Endodermal cell (in vitro differentiated cells): ENCODE measurements around the gene SLC16A4. TPM values are rescaled to one million over a fixed set of nuclear protein-coding genes. Genes with fewer than 3 reads are reported as not detected.

ENCODE experiments used
- DNase-seq: peaks from one replicate; pipeline ENCODE4 v3.0.0-alpha.2; 2017
- H3K27ac ChIP-seq: 2 replicates; pipeline ENCODE4 v1.5.1; 2013; ENCODE audit warnings: mild to moderate bottlenecking, low read depth, low read length, moderate library complexity
- H3K27me3 ChIP-seq: 2 replicates; pipeline ENCODE4 v1.6.1; 2013; ENCODE audit warnings: mild to moderate bottlenecking, low read length, moderate library complexity; ENCODE audit not compliant: insufficient read depth, control insufficient read depth, poor library complexity, severe bottlenecking
- H3K36me3 ChIP-seq: 2 replicates; pipeline ENCODE4 v1.7.0; 2013; ENCODE audit warnings: mild to moderate bottlenecking, low read length, moderate library complexity; ENCODE audit not compliant: control insufficient read depth, insufficient read depth
- H3K4me1 ChIP-seq: one replicate; pipeline ENCODE4 v1.7.0; 2013; ENCODE audit warnings: low read length; ENCODE audit not compliant: control insufficient read depth, insufficient read depth
- H3K4me3 ChIP-seq: 2 replicates; pipeline ENCODE4 v1.5.1; 2013; ENCODE audit warnings: mild to moderate bottlenecking, low read length, moderate library complexity
- H3K9ac ChIP-seq: 2 replicates; pipeline ENCODE4 v1.6.1; 2013; ENCODE audit warnings: mild to moderate bottlenecking, low read length, moderate library complexity; ENCODE audit not compliant: poor library complexity, severe bottlenecking; ENCODE audit errors: extremely low read depth
- H3K9me3 ChIP-seq: 2 replicates; pipeline ENCODE4 v1.6.1; 2013; ENCODE audit warnings: mild to moderate bottlenecking, low read length, moderate library complexity; ENCODE audit not compliant: control insufficient read depth
- H3K27ac Mint-ChIP-seq: 2 replicates; pipeline ENCODE4 v1.8.0; 2020; ENCODE audit warnings: mixed read lengths
- H3K27me3 Mint-ChIP-seq: 2 replicates; pipeline ENCODE4 v1.8.0; 2021; ENCODE audit warnings: mild to moderate bottlenecking, mixed read lengths; ENCODE audit not compliant: insufficient read depth
- H3K36me3 Mint-ChIP-seq: 2 replicates; pipeline ENCODE4 v1.8.0; 2020; ENCODE audit warnings: low read depth, mixed read lengths
- H3K4me1 Mint-ChIP-seq: 2 replicates; pipeline ENCODE4 v1.8.0; 2020; ENCODE audit warnings: mixed read lengths
- H3K4me3 Mint-ChIP-seq: 2 replicates; pipeline ENCODE4 v1.8.0; 2020; ENCODE audit warnings: mild to moderate bottlenecking, moderate library complexity, mixed read lengths
- H3K9me3 Mint-ChIP-seq: 2 replicates; pipeline ENCODE4 v1.8.0; 2020; ENCODE audit warnings: mild to moderate bottlenecking, mixed read lengths
- CTCF ChIP-seq: fragments of 200-600 bp; sonication (generic); conservative IDR thresholded peaks from 2 replicates; pipeline ENCODE4 v1.5.0; 2021; ENCODE audit warnings: antibody characterized with exemption, mild to moderate bottlenecking
- WGBS, 2 experiments: methylation state at CpG; one replicate each; pipeline versions ENCODE4 v1.1.5 to v1.1.7; 2013; ENCODE audit warnings: missing lambda C conversion rate in 2 of 2, mixed read lengths in 1 of 2; ENCODE audit not compliant: insufficient coverage in 1 of 2, insufficient read length in 1 of 2; 5-methylcytosine and 5-hydroxymethylcytosine counted together
- total RNA-seq, 2 donors: library from RNA; stranded (reverse); fragmentation: NEBNext Ultra II Directional in 1 of 2; extraction: Animal tissue kit (Norgen Biotek cat#: 25700) in 1 of 2; gene quantifications; 2 replicates in 1 of 2; 3 replicates in 1 of 2; pipeline ENCODE4 v1.2.1, GENCODE V29; 2021

SLC16A4 gene
- total RNA-seq, 2 donors from 2014 or later: 0.55 to 0.86 TPM

DNA sequence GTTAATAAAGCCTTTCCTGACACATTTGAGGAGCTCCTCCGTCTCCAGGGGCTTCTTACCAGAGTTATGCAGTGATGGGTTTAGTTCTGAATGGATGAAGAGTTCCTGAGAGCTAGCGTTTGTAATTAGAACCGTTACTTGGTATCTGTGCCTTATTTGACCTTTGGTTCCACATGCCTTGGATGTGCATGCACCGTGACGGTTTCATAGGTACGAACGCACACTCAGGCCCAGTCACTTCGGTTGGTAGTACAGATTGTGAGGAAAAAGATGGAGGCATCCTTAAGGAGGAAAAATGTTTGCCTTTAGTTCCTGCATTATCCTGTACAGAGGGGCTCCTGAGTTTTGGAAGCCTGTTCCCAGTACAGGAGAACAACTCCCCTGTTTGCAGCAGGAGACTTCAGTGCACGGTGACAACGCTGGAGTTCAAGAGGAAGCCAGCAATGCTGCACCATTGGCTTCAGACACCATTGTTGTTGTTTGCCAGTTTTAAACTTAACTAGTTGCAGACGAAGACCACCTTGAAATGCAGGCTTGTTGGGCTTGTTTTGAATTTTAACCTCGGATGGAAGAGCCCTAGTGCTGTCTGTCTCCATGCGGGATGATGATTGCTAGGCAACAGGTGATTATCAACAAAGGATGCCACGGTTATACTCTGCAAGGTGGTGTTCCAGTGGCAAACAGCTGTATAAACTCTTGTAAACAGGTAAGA is 43.5 kb downstream of the SLC16A4 start:
- WGBS, 2 experiments: 89 to 95% methylated on average over 11 to 14 of the region's 14 CpGs
- no peak for DNase-seq
- peaks cover 73% of the 10 kb centered on the region for H3K36me3 ChIP-seq
- no peaks in the 10 kb centered on the region for H3K9me3 ChIP-seq
- no peaks in the 10 kb centered on the region for H3K9me3 Mint-ChIP-seq
- peak overlapping the region; percentile 72 for H3K27ac Mint-ChIP-seq
- no peaks in the 10 kb centered on the region for H3K27me3 Mint-ChIP-seq
- H3K9ac ChIP-seq: no peak overlapping the region
- peak overlapping the region; percentile 51 for H3K4me3 ChIP-seq
- TF ChIP-seq CTCF: no peak
- H3K36me3 Mint-ChIP-seq: peaks cover 25% of the 10 kb centered on the region
- H3K4me1 ChIP-seq: peaks cover 21% of the 10 kb centered on the region
- H3K4me1 Mint-ChIP-seq: peaks cover 48% of the 10 kb centered on the region
- H3K27ac ChIP-seq: no peak overlapping the region
- H3K4me3 Mint-ChIP-seq: no peak overlapping the region
- H3K27me3 ChIP-seq: no peaks in the 10 kb centered on the region

DNA sequence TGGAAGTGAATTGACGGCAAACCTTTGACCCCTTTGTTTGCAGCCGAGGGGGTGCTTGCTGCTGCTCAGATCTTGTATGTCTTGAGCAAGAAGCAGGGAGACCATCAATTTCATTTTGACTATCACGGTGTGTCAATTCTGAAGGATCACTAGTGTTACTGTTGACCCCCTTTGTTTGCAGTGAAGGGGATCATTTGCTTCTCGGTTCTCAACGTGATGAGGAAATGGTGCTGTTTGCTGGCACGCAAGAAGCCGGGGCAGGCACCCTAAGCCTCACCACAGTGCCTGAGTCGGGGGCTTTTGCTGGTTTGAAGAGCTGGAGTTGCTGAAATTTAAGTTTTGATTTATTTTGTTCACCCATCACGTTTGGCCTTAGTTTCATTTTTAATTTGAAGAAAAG is 44.1 kb downstream of the SLC16A4 start:
- no peaks in the 10 kb centered on the region for H3K9me3 Mint-ChIP-seq
- H3K36me3 Mint-ChIP-seq: peaks cover 32% of the 10 kb centered on the region
- H3K9ac ChIP-seq: no peak overlapping the region
- H3K27me3 Mint-ChIP-seq: no peaks in the 10 kb centered on the region
- H3K27ac ChIP-seq: no peak overlapping the region
- no peaks in the 10 kb centered on the region for H3K9me3 ChIP-seq
- DNase-seq: peak; percentile 48
- H3K27ac Mint-ChIP-seq: peak overlapping the region; percentile 38
- TF ChIP-seq CTCF: no peak
- peaks cover 24% of the 10 kb centered on the region for H3K4me1 ChIP-seq
- H3K27me3 ChIP-seq: no peaks in the 10 kb centered on the region
- no peak overlapping the region for H3K4me3 Mint-ChIP-seq
- WGBS, 2 experiments: 50 to 69% methylated on average over 4 to 9 of the region's 9 CpGs
- peaks cover 55% of the 10 kb centered on the region for H3K4me1 Mint-ChIP-seq
- H3K4me3 ChIP-seq: no peak overlapping the region
- peaks cover 74% of the 10 kb centered on the region for H3K36me3 ChIP-seq

DNA sequence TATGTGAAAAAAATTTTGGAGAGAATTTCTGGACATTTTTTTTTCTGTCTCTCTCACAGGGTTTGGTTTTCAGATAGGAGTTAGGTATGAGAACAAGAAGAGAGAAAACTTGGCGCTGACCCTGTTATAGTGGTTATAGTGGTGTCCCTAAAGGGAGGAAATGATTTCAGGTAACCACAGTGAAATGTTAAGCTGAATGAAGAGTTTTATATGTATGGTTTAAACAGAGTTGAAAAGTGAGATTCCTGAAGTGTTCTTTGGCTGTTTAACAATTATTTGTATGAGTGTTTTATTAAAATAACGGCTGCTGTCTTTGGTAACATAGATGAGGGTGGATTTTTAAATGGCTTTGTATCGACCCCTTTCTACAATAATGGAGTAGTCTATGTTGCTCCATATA is 45.3 kb downstream of the SLC16A4 start:
- peak overlapping the region; percentile 6 for H3K9ac ChIP-seq
- no peaks in the 10 kb centered on the region for H3K27me3 ChIP-seq
- peaks cover 44% of the 10 kb centered on the region for H3K36me3 Mint-ChIP-seq
- TF ChIP-seq CTCF: no peak
- peak overlapping the region; percentile 22 for H3K27ac Mint-ChIP-seq
- H3K9me3 ChIP-seq: no peaks in the 10 kb centered on the region
- WGBS, 2 experiments: 97 to 100% methylated on average over 1 to 3 of the region's 3 CpGs
- peaks cover 64% of the 10 kb centered on the region for H3K4me1 Mint-ChIP-seq
- H3K4me3 Mint-ChIP-seq: no peak overlapping the region
- peaks cover 33% of the 10 kb centered on the region for H3K4me1 ChIP-seq
- DNase-seq: no peak
- no peak overlapping the region for H3K27ac ChIP-seq
- H3K27me3 Mint-ChIP-seq: no peaks in the 10 kb centered on the region
- H3K4me3 ChIP-seq: peak overlapping the region; percentile 97
- H3K36me3 ChIP-seq: peaks cover 86% of the 10 kb centered on the region
- no peaks in the 10 kb centered on the region for H3K9me3 Mint-ChIP-seq
